Kidney (tissue), 14 donors: Measurements from ENCODE around the gene TSPAN14. TPM values are rescaled to one million over a fixed set of nuclear protein-coding genes. Genes with fewer than 3 reads are reported as not detected.

Experiments used
- DNase-seq, 5 donors: peaks; one replicate each; pipeline ENCODE4 v3.0.0-alpha.2; 2013 to 2020
- FAIRE-seq: peaks from 2 replicates; lab custom pipeline; 2012; peaks lifted over from hg19 to GRCh38; lab: Jason Lieb, UNC
- H3K27ac ChIP-seq, 2 donors: one replicate each; pipeline ENCODE4 v1.7.0; 2013; ENCODE audit warnings: low read depth in 2 of 2, low read length in 2 of 2, inconsistent platforms in 1 of 2
- H3K27me3 ChIP-seq: one replicate; pipeline ENCODE4 v1.7.1; 2013; ENCODE audit warnings: low read length, inconsistent platforms; ENCODE audit not compliant: control insufficient read depth, insufficient read depth
- H3K36me3 ChIP-seq, 3 donors: one replicate each; pipeline versions ENCODE4 v1.7.0 to v1.7.1; 2013; ENCODE audit warnings: low read length in 3 of 3, control low read depth in 1 of 3, inconsistent platforms in 1 of 3; ENCODE audit not compliant: insufficient read depth in 3 of 3, control insufficient read depth in 2 of 3
- H3K4me1 ChIP-seq, 3 donors: one replicate each; pipeline versions ENCODE4 v1.7.0 to v1.7.1; 2013; ENCODE audit warnings: low read length in 3 of 3, inconsistent platforms in 1 of 3, low read depth in 1 of 3; ENCODE audit not compliant: control insufficient read depth in 2 of 3, insufficient read depth in 2 of 3
- H3K4me3 ChIP-seq, 3 donors: one replicate each; pipeline versions ENCODE4 v1.7.0 to v1.8.1; 2013; ENCODE audit warnings: low read length in 3 of 3, control low read depth in 1 of 3, inconsistent platforms in 1 of 3
- H3K9ac ChIP-seq, 3 donors: one replicate each; pipeline versions ENCODE4 v1.7.0 to v1.7.1; 2013; ENCODE audit warnings: low read length in 3 of 3, control low read depth in 1 of 3, inconsistent platforms in 1 of 3
- H3K9me3 ChIP-seq, 3 donors: one replicate each; pipeline versions ENCODE4 v1.7.0 to v1.7.1; 2013; ENCODE audit warnings: low read length in 3 of 3, control low read depth in 1 of 3, inconsistent platforms in 1 of 3; ENCODE audit not compliant: control insufficient read depth in 2 of 3, insufficient read depth in 1 of 3
- intact Hi-C: fragments of 100-400 bp; cut with DNase I; formaldehyde crosslinking; loops from one replicate; pipeline ENCODE4 v1.11.1; 2022
- polyA plus RNA-seq: library from polyadenylated mRNA; stranded (reverse); fragments of 350-450 nt; fragmentation: Illumina TruSeq; extraction: RNeasy Lipid Tissue Mini Kit (QIAGEN cat#74804); gene quantifications from one replicate; pipeline ENCODE4 v1.2.3, GENCODE V29; 2014; ENCODE audit warnings: low read depth, low replicate concordance; ENCODE audit not compliant: insufficient read depth
- total RNA-seq: library from RNA; stranded (reverse); fragmentation: NEBNext Ultra II Directional; extraction: Animal tissue kit (Norgen Biotek cat#: 25700); gene quantifications from one replicate; pipeline ENCODE4 v1.2.1, GENCODE V29; 2021
- TF ChIP-seq, protein P1 (sequence below): IDR thresholded peaks from 3 replicates; pipeline ENCODE4 v1.5.1; 2012; ENCODE audit warnings: mild to moderate bottlenecking, moderate library complexity, borderline replicate concordance; ENCODE audit not compliant: insufficient read depth; ENCODE audit errors: extremely low read depth
- donor health status: control.
- donor health status: control.
- donor health status: control.
- donor health status: control.
- donor health status: control.
- donor health status: DM: yes; HTN: yes; CAD: no.
- donor health status: Normal renal cell carcinoma (clear cell type).

The TSPAN14 gene
- total and polyA plus RNA-seq, 2 donors from 2014 or later: 36.8 to 183 TPM

DNA sequence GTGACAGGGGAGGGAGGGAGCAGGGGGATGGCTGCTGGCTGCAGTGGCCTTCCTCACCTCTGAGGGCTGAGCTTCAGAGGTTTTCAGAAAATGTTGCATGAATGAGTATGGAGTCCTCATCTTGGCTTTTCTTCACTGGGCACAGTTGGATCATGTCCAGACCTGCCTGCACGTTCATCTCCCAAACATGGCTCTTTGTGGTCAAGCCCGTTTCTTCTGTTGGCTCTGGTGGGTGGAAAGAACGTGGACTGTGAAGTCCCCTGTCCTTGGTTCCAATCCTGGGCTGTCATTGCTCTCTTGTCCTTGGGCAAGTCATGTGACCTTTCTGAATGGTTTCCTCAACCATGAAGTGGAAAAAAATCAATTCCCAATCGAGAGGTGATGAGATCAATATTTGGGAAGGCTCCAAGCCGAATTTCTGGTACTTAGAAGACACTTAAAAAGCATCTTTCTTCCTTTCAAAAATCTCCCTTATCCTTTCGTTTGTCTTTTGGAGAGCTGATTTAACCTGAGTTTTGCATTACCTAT is 34.5 kb downstream of the TSPAN14 start:
- FAIRE-seq: no peak
- peak in 1 of 5 donors; percentile 13 for DNase-seq
- Histone ChIP-seq H3K4me1 (peaks cover 2 to 62% (median 60%) of the 10 kb centered on the region in 3 donors), H3K27ac (peak overlapping the region in 1 of 2 donors; percentile 55), H3K9me3 (no peaks in the 10 kb centered on the region), H3K36me3 (peaks cover 0 to 11% (median 11%) of the 10 kb centered on the region in 3 donors), H3K4me3 (no peak overlapping the region), H3K27me3 (no peaks in the 10 kb centered on the region), H3K9ac (no peak overlapping the region)
- intact Hi-C loops: no loop called here
- TF ChIP-seq, protein P1, sequence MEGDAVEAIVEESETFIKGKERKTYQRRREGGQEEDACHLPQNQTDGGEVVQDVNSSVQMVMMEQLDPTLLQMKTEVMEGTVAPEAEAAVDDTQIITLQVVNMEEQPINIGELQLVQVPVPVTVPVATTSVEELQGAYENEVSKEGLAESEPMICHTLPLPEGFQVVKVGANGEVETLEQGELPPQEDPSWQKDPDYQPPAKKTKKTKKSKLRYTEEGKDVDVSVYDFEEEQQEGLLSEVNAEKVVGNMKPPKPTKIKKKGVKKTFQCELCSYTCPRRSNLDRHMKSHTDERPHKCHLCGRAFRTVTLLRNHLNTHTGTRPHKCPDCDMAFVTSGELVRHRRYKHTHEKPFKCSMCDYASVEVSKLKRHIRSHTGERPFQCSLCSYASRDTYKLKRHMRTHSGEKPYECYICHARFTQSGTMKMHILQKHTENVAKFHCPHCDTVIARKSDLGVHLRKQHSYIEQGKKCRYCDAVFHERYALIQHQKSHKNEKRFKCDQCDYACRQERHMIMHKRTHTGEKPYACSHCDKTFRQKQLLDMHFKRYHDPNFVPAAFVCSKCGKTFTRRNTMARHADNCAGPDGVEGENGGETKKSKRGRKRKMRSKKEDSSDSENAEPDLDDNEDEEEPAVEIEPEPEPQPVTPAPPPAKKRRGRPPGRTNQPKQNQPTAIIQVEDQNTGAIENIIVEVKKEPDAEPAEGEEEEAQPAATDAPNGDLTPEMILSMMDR: no peak

- Histone ChIP-seq H3K9ac (no peak overlapping the region), H3K9me3 (no peaks in the 10 kb centered on the region), H3K4me3 (no peak overlapping the region), H3K27me3 (no peaks in the 10 kb centered on the region), H3K36me3 (peaks cover 0 to 14% (median 11%) of the 10 kb centered on the region in 3 donors), H3K27ac (no peak overlapping the region), H3K4me1 (peaks cover 2 to 69% (median 65%) of the 10 kb centered on the region in 3 donors)
- no peak for FAIRE-seq
- intact Hi-C loops: no loop called here
- TF ChIP-seq, protein P1: no peak
- peak in 1 of 5 donors; percentile 19 for DNase-seq
These were observed 35.4 kb downstream of the TSPAN14 start for GRCh38 chr10:80489371-80490112.

DNA sequence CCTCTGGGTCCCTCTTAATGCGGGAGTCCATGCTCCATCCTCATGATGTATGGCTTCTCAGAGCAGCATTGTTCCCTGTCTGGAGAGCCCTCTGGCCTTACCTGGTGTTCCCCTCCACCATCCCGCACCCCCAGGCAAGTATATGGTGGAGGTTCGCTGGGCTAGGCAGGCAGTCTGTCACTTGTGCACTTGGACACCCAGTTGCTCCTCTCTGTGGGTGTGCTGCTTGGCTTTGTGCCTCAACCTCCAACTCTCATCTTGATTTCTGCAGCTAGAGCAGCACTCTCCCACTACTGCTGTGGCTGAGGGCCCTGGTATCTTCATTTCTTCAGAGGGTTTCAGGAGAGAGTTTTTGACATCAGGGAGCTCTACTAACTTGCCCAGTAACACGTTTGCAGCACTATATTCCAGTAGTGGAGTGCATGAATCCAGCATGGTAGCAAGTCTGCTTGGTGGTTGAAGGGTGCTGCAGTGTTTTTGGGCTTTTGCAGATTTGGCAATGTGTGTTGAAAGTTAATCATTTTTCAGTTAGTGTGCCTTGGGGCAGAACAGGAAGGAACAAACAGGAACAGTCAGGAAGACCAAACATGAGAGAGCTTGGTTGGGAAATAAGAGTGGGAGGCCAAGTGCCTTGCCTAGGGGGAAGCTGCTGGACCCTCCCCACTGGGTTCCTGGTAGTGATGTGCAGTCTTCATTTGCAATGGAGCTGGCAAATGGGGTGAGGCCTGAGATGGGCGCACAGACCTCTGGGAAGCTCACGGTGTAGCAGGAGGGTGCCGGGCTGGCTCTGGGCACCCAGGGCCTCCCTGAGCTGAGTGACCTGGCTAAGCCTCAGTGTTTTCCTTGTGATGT is 37.4 kb downstream of the TSPAN14 start:
- peak overlapping the region in 1 of 3 donors; percentile 11 for H3K4me3 ChIP-seq
- no peaks in the 10 kb centered on the region for H3K27me3 ChIP-seq
- TF ChIP-seq, protein P1: no peak
- peaks cover 0 to 21% (median 11%) of the 10 kb centered on the region in 3 donors for H3K36me3 ChIP-seq
- peak in 2 of 5 donors; percentile 28 to 92 for DNase-seq
- H3K27ac ChIP-seq: peak overlapping the region; percentile 25 to 49
- H3K9ac ChIP-seq: peak overlapping the region in 1 of 3 donors; percentile 16
- intact Hi-C loops: no loop called here
- peaks cover 2 to 57% (median 54%) of the 10 kb centered on the region in 3 donors for H3K4me1 ChIP-seq
- H3K9me3 ChIP-seq: no peaks in the 10 kb centered on the region
- no peak for FAIRE-seq
